A673 (cell line): ENCODE data around the gene GBA2.

ENCODE experiments used
- EZH2 ChIP-seq: fragments of 200-600 bp; sonication (generic); IDR thresholded peaks from 2 replicates; pipeline ENCODE4 v1.6.1; 2017; ENCODE audit warnings: borderline replicate concordance, low read depth, mild to moderate bottlenecking, mixed read lengths, antibody characterized with exemption, low read length; ENCODE audit not compliant: poor library complexity, severe bottlenecking
- TF ChIP-seq, protein P1 (sequence below): fragments of 300-800, 200-600 bp; sonication (generic); conservative IDR thresholded peaks from 2 replicates; pipeline ENCODE4 v1.5.1; 2017; ENCODE audit warnings: low read depth, mild to moderate bottlenecking, antibody characterized with exemption, low read length, moderate library complexity, mixed read lengths

DNA sequence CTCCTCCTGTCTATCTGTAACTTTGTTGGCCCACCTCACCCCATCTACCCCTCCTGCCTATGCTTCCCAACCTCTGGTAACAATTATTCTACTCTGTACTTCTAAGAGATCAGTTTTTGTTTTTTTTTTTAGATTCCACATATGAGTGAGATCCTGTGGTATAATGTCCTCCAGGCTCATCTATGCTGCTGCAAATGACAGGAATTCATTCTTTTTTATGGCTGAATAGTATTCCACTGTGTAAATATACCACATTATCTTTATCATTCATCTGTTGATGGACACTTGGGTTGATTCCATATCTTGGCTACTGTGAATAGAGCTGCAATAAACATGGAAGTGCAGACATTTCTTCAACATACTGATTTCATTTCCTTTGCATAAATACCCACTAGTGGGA is 34.4 kb upstream of the GBA2 start:
- TF ChIP-seq, protein P1, sequence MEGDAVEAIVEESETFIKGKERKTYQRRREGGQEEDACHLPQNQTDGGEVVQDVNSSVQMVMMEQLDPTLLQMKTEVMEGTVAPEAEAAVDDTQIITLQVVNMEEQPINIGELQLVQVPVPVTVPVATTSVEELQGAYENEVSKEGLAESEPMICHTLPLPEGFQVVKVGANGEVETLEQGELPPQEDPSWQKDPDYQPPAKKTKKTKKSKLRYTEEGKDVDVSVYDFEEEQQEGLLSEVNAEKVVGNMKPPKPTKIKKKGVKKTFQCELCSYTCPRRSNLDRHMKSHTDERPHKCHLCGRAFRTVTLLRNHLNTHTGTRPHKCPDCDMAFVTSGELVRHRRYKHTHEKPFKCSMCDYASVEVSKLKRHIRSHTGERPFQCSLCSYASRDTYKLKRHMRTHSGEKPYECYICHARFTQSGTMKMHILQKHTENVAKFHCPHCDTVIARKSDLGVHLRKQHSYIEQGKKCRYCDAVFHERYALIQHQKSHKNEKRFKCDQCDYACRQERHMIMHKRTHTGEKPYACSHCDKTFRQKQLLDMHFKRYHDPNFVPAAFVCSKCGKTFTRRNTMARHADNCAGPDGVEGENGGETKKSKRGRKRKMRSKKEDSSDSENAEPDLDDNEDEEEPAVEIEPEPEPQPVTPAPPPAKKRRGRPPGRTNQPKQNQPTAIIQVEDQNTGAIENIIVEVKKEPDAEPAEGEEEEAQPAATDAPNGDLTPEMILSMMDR, result no peak
- TF ChIP-seq EZH2, result no peak
